Activated CD8-positive, alpha-beta memory T cell treated with anti-CD3 and anti-CD28 coated beads, Interleukin-2, amount 50 U/mL, for 1 hour (primary cell): ENCODE results near the gene TFDP2.
"Not testable (repeated sequence)": the region's sequence is repeated elsewhere in the genome, so short reads cannot be mapped to it uniquely, and the experiment has no call there.

ENCODE experiments used
- DNase-seq: peaks from one replicate; pipeline ENCODE4 v3.0.0-alpha.2; 2020; ENCODE audit errors: extremely low read depth

Gene TFDP2

GRCh38 chr3:141928631-141929270 is 220.6 kb downstream of the TFDP2 start:
- no peak for DNase-seq

GRCh38 chr3:141926929-141927328 is 222.4 kb downstream of the TFDP2 start:
- no peak for DNase-seq

- DNase-seq = not testable (repeated sequence)
Measured at GRCh38 chr3:141925677-141926076, 223.7 kb downstream of the TFDP2 start.

GRCh38 chr3:141921316-141921715 is 228.0 kb downstream of the TFDP2 start:
- no peak for DNase-seq

GRCh38 chr3:141920701-141921100 is 228.6 kb downstream of the TFDP2 start:
- DNase-seq = no peak

GRCh38 chr3:141915766-141916165 is 233.6 kb downstream of the TFDP2 start:
- no peak for DNase-seq

- DNase-seq = no peak
Measured at GRCh38 chr3:141915016-141915415, 234.3 kb downstream of the TFDP2 start.

- no peak for DNase-seq
Measured at GRCh38 chr3:141914311-141914710, 235.0 kb downstream of the TFDP2 start.

- DNase-seq = no peak
Measured at GRCh38 chr3:141913150-141913811, 236.1 kb downstream of the TFDP2 start.

- DNase-seq = not testable (repeated sequence)
Measured at GRCh38 chr3:141909986-141910385, 239.4 kb downstream of the TFDP2 start.

- no peak for DNase-seq
Measured at GRCh38 chr3:141909408-141909807, 239.9 kb downstream of the TFDP2 start.

GRCh38 chr3:141905129-141905528 is 244.2 kb downstream of the TFDP2 start:
- no peak for DNase-seq

GRCh38 chr3:141904203-141904602 is 245.1 kb downstream of the TFDP2 start:
- no peak for DNase-seq

GRCh38 chr3:141901914-141902313 is 247.4 kb downstream of the TFDP2 start:
- DNase-seq = no peak

- no peak for DNase-seq
Measured at GRCh38 chr3:141900343-141900742, 249.0 kb downstream of the TFDP2 start.

- no peak for DNase-seq
Measured at GRCh38 chr3:141898908-141899307, 250.4 kb downstream of the TFDP2 start.

- no peak for DNase-seq
Measured at GRCh38 chr3:141895731-141896130, 253.6 kb downstream of the TFDP2 start.

GRCh38 chr3:141894524-141895176 is 254.7 kb downstream of the TFDP2 start:
- no peak for DNase-seq
